ENCODE data around the gene LTB4R2.

- no peak for TF ChIP-seq EP300 (IDR thresholded peaks at IDR 0.05)
- TF ChIP-seq, protein P1, sequence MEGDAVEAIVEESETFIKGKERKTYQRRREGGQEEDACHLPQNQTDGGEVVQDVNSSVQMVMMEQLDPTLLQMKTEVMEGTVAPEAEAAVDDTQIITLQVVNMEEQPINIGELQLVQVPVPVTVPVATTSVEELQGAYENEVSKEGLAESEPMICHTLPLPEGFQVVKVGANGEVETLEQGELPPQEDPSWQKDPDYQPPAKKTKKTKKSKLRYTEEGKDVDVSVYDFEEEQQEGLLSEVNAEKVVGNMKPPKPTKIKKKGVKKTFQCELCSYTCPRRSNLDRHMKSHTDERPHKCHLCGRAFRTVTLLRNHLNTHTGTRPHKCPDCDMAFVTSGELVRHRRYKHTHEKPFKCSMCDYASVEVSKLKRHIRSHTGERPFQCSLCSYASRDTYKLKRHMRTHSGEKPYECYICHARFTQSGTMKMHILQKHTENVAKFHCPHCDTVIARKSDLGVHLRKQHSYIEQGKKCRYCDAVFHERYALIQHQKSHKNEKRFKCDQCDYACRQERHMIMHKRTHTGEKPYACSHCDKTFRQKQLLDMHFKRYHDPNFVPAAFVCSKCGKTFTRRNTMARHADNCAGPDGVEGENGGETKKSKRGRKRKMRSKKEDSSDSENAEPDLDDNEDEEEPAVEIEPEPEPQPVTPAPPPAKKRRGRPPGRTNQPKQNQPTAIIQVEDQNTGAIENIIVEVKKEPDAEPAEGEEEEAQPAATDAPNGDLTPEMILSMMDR (IDR thresholded peaks at IDR 0.05), result no peak
Observed at GRCh38 chr14:24285351-24285750, 24.6 kb upstream of the LTB4R2 start.
